Astrocyte (in vitro differentiated cells and primary cell): ENCODE measurements around the gene TMCC1.

Experiments used
- CTCF ChIP-seq: IDR thresholded peaks from 2 replicates; pipeline ENCODE4 v1.5.1; 2011; ENCODE audit warnings: low read depth, mild to moderate bottlenecking, inconsistent platforms, low read length, moderate library complexity; ENCODE audit not compliant: insufficient read depth
- EZH2 ChIP-seq: IDR thresholded peaks from 2 replicates; pipeline ENCODE4 v1.6.1; 2012; ENCODE audit warnings: mild to moderate bottlenecking, low read length, inconsistent platforms; ENCODE audit not compliant: insufficient read depth

GRCh38 chr3:129937717-129938116 lies 44.2 kb upstream of the TMCC1 start:
- TF ChIP-seq CTCF (no peak), EZH2 (no peak)
